NCI-H1694 (cell line): ENCODE data around the gene C16orf96.

ENCODE experiments used
- DNase-seq: peaks from one replicate; lab custom pipeline; 2025; lab: John Stamatoyannopoulos, UW

C16orf96 gene

DNA sequence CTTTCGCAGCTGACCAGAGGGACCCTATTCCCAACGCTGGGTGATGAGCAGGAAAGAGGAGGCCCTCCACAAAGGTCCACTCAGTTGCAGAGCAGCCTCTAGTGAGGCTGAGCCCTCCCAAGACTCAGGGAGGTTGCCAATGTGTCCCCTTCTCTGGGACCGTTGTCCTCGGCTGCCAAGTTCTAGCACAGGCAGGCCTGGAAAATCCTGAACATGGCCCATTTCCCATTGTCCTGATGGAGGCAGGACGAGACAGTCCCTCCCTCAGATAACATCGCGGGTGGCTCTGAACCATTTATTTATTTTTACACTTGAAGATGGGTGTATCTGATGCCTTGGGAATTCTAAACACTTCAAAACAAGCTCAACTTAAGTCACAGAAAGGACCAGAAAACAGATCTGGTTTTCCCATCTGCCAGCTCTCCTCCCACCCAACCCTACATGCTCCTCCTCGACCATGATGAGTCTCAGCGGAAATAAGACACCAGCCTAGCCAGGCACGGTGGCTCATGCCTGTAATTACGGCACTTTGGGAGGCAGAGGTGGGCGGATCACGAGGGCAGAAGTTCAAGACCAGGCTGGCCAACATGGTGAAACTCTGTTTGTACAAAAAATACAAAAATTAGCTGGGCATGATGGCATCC is 30.4 kb upstream of the C16orf96 start:
- no peak for DNase-seq

- DNase-seq, result no peak
Measured at GRCh38 chr16:4529085-4530060, 26.8 kb upstream of the C16orf96 start.

- DNase-seq, result no peak
Measured at GRCh38 chr16:4531811-4532210, 24.3 kb upstream of the C16orf96 start.

- DNase-seq, result no peak
Measured at GRCh38 chr16:4532238-4532637, 23.9 kb upstream of the C16orf96 start.

DNA sequence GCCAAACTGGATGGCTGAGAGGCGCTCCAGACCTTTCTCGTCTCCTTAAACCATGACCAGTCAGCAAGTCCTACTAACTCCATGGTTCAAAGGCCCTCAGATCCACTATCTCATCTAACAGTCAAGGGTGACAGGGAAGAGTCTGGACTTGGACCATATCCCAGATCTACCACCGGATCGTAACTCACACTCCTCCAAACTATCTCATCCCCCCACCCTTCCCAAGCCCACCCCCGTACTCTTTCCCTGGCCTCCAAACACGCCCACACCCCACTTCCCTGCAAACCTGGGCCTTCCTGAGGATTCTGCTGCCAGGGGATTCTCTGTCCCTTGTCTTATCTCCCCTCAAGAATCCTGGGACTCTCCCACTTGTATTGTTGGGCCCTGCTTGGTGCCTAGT is 22.6 kb upstream of the C16orf96 start:
- no peak for DNase-seq

GRCh38 chr16:4534151-4534790 is 21.9 kb upstream of the C16orf96 start:
- no peak for DNase-seq

DNA sequence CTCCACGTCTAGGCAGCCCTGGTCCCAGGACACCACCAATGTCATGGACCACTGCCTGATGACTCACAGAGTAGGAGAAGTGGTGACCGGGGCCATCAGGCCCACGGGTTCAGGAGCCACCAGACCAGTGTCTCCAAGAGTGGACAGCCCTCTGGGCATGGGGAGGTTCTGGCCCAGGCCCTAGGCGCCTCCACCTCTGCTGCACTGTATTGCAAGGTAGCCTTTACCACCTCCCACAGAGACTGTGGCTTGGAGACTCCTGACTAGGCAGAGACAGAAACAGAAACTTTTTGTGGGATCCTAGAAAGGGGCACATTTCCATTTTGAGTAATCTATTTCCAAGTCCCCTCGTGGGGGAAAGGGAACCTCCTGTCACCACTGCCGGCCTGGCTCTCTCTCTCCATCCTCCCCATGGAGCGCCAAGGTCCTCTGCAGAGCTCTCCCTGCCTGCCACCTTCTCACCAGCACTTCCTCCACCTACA is 20.5 kb upstream of the C16orf96 start:
- no peak for DNase-seq

DNA sequence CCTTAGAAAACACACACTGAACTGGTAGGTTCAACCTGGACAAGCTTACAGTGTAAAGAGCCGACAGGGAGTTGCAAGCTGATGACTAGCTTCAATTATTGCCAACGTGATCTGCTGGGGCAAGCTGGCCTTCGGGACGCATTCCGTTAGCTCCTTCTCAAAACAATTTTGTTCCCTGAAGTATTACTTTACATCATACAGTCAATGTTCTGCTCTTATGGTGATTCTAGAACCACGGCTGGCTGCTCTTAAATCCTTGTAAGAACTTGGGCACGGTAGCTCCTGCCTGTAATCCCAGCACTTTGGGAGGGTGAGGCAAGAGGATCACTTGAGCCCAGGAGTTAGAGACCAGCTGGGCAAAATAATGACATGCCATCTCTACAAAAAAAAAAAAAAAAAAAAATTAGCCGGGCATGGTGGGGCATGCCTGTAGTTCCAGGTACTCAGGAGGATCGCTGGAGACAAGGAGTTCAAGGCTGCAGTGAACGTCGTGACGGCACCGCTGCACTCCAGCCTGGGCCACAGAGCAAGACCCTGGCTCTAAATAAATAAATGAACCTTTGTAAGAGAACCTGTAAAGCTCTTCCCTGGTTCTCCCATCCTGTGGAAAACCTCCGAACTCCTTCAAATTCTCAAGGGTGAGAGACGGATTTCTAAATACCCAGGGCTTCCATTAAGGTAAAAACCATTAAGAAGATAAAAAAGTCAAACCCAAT is 19.6 kb upstream of the C16orf96 start:
- no peak for DNase-seq

DNA sequence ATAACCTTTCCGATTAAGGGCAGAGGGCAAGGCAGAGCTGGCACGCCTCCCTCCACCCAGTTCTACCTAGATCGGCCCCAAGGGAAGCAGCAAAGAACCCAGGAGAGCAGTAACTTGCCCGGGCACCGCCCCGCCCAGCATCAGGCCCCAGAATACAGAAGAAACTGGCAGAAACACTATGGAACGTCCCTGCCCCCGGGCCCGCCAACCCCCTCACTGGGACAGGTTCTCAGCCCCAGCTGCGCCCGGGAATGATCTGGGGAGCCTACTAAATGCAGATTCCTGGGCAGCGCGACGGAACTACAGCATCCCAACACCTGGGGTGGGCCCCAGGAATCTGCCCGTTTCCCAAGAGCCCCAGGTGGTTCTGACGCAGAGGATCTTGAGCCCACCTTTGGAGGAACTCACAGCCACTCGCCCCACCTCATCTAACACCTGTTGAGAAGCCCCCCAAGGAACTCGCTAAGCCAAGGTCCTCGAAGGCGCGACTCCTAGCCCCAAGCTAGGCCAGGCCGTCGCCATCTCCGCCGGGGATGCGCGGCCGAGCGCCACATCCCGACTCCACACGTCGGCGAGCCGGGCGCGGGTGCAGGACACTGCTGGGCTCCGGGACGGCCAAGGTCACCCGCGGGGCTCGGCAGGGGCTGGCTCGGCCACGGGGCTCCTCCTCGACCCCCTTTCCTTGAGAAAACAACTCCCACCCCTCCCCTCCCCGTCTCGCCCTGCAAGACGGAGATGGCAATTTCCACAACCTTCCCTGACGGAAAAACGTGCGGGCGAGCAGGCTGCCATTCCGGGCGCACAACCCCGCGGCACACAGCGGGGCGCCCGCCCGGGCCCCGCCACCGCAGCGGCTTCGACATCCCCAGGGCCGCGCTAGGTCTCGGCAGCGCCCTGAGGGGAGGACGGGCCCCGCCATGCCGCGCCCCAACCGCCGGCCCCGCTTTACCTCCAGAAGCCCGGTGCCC is 18.5 kb upstream of the C16orf96 start:
- DNase-seq, result no peak

DNA sequence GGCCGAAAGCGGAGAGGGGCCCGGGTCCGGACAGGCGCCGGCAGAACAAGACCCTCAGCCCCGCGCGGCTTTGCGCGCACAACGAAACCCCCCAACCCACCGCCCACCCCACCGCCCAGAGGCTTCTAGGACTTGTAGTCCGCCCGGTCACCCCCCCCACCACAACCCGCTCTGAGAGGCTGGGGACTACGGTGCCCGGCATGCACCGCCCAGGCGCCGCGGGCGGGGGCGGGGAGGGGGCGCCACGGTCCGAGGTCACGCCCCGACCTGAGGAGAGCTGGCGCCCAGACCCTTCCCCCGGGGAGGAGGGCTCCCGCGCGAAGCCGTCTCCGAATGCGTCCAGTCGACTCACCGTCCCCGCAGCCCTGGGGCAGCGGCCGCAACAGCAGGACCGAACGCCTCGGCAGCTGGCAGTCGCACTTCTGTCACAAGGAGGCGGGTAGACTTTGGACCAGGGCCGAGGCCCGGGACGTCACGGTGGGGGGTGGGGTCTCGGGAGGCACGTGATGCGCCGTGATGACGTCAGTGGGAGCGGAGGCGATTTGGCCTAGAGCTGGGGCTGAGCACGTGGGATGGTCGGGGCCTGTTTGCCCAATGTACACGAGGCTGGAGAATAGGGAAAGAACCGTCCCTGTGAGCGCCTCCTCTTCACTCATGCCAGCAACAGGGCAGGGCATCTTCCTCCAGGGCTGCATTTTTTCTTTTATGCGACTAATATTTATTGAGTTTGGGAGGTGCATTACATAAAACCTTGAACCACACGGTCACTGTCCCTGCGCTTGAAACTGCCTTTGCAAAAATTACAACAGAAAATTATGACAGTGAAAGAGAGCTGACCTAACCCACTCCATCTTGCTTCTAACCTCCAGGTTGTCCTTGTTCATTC is 17.5 kb upstream of the C16orf96 start, which contains the start of gene CDIP1:
Gene CDIP1, minus strand, starts transcription at position 424 of the 886 bp plus-strand sequence. CDS start 24,643 bp downstream, outside the sequence.
- DNase-seq, result peak; percentile 81

DNA sequence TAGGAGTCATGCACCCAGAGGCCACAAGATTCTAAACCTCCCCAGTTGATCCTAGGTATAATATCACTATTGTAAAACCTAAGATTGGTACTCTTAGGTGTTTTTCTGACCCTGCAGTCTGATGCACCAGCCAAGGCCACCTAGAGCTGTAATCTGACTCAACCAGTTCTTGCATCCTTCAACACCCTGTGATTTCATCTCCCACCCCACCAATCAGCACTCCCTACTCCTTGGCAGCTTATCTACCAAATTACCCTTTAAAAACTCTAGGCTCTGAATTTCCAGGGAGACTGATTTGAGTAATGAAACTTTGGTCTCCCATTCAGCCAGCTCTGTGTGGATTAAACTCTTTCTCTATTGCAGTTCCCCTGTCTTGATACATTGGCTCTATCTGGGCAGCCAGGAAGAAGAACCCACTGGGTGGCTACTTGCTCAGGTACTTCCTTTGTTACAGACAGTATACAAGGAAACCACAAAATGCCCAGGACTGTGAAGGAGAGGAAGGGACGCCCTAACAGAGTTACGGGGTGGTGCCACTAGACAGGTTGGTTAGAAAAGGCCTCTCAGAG is 16.3 kb upstream of the C16orf96 start:
- DNase-seq, result no peak

DNA sequence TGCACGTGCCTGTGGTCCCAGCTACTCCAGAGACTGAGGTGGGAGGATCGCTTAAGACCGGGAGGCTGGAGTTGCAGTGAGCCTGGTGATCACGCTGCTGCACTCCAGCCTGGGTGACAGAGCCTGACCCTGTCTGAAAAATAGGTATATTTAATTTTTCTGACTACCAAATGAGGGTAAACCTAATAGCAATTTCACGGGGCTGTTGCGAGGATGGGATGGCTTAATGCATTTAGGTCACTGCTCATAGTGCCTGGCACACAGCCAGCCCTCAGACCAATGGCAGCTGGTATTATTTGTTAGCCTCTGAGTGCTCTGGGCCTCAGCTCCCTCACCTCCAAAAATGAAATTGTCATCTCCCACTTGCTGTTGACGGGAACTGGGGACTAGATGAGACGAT is 11.7 kb upstream of the C16orf96 start:
- DNase-seq, result no peak

- no peak for DNase-seq
Measured at GRCh38 chr16:4548124-4548523, 8.0 kb upstream of the C16orf96 start.

DNA sequence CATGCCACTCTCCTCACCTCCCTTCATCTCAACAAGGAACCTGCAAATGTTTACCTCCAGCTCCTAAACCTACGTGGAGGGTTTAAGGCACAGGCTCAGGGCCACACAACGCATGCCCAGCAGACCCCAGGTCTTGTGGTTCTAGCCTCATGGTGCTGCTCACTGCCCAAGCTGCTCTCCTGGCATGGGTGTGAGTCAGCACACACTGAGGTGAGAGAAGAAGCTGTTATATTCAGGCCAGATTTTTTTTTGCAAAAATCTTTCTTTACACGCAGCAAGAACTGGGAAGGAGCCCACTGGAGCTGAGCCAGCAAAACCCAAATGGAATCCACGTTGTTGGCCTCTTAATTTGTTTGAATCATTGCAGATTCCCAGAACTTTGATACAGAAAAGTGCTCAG is 5.5 kb upstream of the C16orf96 start:
- DNase-seq, result no peak

GRCh38 chr16:4552541-4552940 is 3.6 kb upstream of the C16orf96 start:
- no peak for DNase-seq

- DNase-seq, result no peak
Measured at GRCh38 chr16:4556580-4556979, 440 bp downstream of the C16orf96 start.

GRCh38 chr16:4557973-4558372 is 1.8 kb downstream of the C16orf96 start:
- DNase-seq, result no peak

DNA sequence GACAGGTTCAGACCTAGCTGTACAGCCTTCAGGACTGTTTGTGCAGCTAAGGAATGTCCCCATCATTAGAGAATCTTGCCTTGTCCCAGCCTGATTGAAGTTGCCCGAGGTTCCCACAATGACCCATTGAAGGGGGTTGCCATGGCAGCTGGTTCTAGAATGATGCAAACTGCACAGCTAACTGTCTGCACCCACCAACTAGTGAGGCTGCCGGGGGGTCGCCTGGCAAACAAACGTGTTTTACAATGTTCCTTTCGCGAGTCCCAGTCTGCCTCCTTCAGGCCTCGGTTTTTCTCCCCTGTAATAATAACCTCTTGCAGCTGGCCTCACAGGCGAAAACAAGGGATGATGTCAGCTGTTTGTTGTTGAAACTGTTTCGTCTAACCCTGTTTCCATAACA is 5.5 kb downstream of the C16orf96 start:
- DNase-seq, result no peak

DNA sequence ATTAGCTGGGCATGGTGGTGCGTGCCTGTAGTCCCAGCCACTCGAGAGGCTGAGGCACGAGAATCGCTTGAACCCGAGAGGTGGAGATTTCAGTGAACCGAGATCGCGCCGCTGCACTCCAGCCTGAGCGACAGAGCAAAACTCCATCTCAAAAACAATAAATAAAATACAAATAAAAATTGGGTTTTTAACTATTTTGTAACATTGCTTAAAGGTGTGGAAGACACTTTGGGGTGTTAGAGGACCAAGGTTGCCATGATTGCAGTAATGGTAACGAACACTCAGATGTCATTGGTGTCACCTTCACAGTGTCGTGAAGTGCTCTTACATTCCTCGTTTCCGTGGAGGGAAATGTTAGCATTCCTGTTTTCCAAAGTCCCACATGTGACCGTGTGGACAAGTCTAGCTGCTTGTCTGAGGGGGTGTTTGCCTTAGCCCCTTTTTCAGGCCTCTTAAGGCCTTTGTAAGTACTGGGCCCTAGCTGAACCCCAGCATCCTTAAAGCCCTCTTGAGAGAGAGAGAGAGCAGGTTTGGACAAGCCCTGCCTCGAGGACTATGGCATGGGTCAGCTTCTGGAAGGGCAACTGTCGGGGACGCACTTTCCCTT is 8.6 kb downstream of the C16orf96 start:
- no peak for DNase-seq
